GM18526 (cell line): ENCODE measurements around the gene MT2A.

Source experiments
- POLR2A ChIP-seq: IDR thresholded peaks from 3 replicates; pipeline ENCODE4 v1.6.1; 2011; ENCODE audit not compliant: insufficient read length; ENCODE audit errors: extremely low read depth

MT2A gene

GRCh38 chr16:56645838-56646237 is 37.5 kb downstream of the MT2A start:
- TF ChIP-seq POLR2A, result no peak

GRCh38 chr16:56647641-56648431 is 39.5 kb downstream of the MT2A start:
- no peak for TF ChIP-seq POLR2A

GRCh38 chr16:56649271-56649670 is 40.9 kb downstream of the MT2A start:
- TF ChIP-seq POLR2A, result no peak

- no peak for TF ChIP-seq POLR2A
Observed at GRCh38 chr16:56649820-56650219, 41.4 kb downstream of the MT2A start.

GRCh38 chr16:56651586-56651985 is 43.2 kb downstream of the MT2A start, which contains the start of gene MT1B:
Gene MT1B, plus strand, starts transcription at chr16:56651886. Its CDS starts 68 bp downstream, at chr16:56651954.
- no peak for TF ChIP-seq POLR2A

GRCh38 chr16:56652600-56652999 is 44.2 kb downstream of the MT2A start:
- no peak for TF ChIP-seq POLR2A

GRCh38 chr16:56653218-56653617 is 44.8 kb downstream of the MT2A start:
- TF ChIP-seq POLR2A, result no peak

GRCh38 chr16:56657555-56658326 is 49.4 kb downstream of the MT2A start, which contains the start of gene MT1F:
Gene MT1F, plus strand, starts transcription at chr16:56657959. Its CDS starts 100 bp downstream, at chr16:56658059.
- peak; percentile 47 for TF ChIP-seq POLR2A

- TF ChIP-seq POLR2A, result no peak
Observed at GRCh38 chr16:56658327-56658875, 50.0 kb downstream of the MT2A start.
